GM18951 (cell line): ENCODE data around the gene DKK1.

Experiments used
- POLR2A ChIP-seq: IDR thresholded peaks from 4 replicates; pipeline ENCODE4 v1.6.1; 2011; ENCODE audit warnings: mild to moderate bottlenecking; ENCODE audit not compliant: insufficient read length, insufficient read depth; ENCODE audit errors: extremely low read depth
- in situ Hi-C: fragments of 300-500 bp; cut with MboI; formaldehyde crosslinking; loops from one replicate; pipeline ENCODE4 v1.12.0; 2022; ENCODE audit warnings: low sequenced_read_pairs, mixed read lengths, inconsistent platforms; ENCODE audit not compliant: unreplicated experiment

DKK1 gene

GRCh38 chr10:52300599-52301277 lies 13.3 kb upstream of the DKK1 start:
- in situ Hi-C loops = loop anchor here (25.0 kb wide), 1 partner anchor 187 kb away; no protein-coding TSS in a partner anchor
- no peak for TF ChIP-seq POLR2A

- in situ Hi-C loops = loop anchor here (25.0 kb wide), 1 partner anchor 179 kb away; no protein-coding TSS in a partner anchor
- TF ChIP-seq POLR2A = no peak
These were observed 5.6 kb upstream of the DKK1 start for GRCh38 chr10:52308251-52309031.

- no peak for TF ChIP-seq POLR2A
- in situ Hi-C loops = loop anchor here (25.0 kb wide), 1 partner anchor 174 kb away; no protein-coding TSS in a partner anchor
These were observed 1.2 kb upstream of the DKK1 start for GRCh38 chr10:52312942-52313255.

- no peak for TF ChIP-seq POLR2A
- in situ Hi-C loops = loop anchor here (25.0 kb wide), 1 partner anchor 174 kb away; no protein-coding TSS in a partner anchor
These were observed 687 bp upstream of the DKK1 start for GRCh38 chr10:52313256-52313932.

- in situ Hi-C loops = loop anchor here (25.0 kb wide), 1 partner anchor 172 kb away; no protein-coding TSS in a partner anchor
These were observed 906 bp downstream of the DKK1 start for GRCh38 chr10:52314822-52315552.

GRCh38 chr10:52316001-52316400 lies 1.9 kb downstream of the DKK1 start:
- in situ Hi-C loops = loop anchor here (25.0 kb wide), 1 partner anchor 171 kb away; no protein-coding TSS in a partner anchor
- TF ChIP-seq POLR2A = no peak

More at GRCh38 chr10:52314822-52315552, 906 bp downstream of the DKK1 start:
- no peak for TF ChIP-seq POLR2A

- TF ChIP-seq POLR2A = no peak
- in situ Hi-C loops = loop anchor here (25.0 kb wide), 1 partner anchor 171 kb away; no protein-coding TSS in a partner anchor
These were observed 2.4 kb downstream of the DKK1 start for GRCh38 chr10:52316500-52316899.

- no peak for TF ChIP-seq POLR2A
- in situ Hi-C loops = loop anchor here (25.0 kb wide), 1 partner anchor 169 kb away; no protein-coding TSS in a partner anchor
These were observed 4.1 kb downstream of the DKK1 start for GRCh38 chr10:52318136-52318701.

- TF ChIP-seq POLR2A = no peak
- in situ Hi-C loops = loop anchor here (25.0 kb wide), 1 partner anchor 168 kb away; no protein-coding TSS in a partner anchor
These were observed 4.9 kb downstream of the DKK1 start for GRCh38 chr10:52318822-52319464.

- in situ Hi-C loops = loop anchor here (25.0 kb wide), 1 partner anchor 167 kb away; no protein-coding TSS in a partner anchor
- TF ChIP-seq POLR2A = no peak
These were observed 5.8 kb downstream of the DKK1 start for GRCh38 chr10:52319926-52320325.

GRCh38 chr10:52322323-52322722 lies 8.2 kb downstream of the DKK1 start:
- in situ Hi-C loops = loop anchor here (25.0 kb wide), 1 partner anchor 165 kb away; no protein-coding TSS in a partner anchor
- no peak for TF ChIP-seq POLR2A
